Neural progenitor cell (in vitro differentiated cells): ENCODE data around the gene DAPL1. TPM values are rescaled to one million over a fixed set of nuclear protein-coding genes. Genes with fewer than 3 reads are reported as not detected.

Source experiments
- DNase-seq: peaks from one replicate; pipeline ENCODE4 v3.0.0-alpha.2; 2016; ENCODE audit warnings: low spot score
- H2AFZ ChIP-seq: fragments of 200-600 bp; sonication (generic); replicated peaks from 2 replicates; pipeline ENCODE4 v1.6.1; 2016; ENCODE audit warnings: antibody characterized with exemption
- H3F3A ChIP-seq: fragments of 200-600 bp; sonication (generic); 2 replicates; pipeline ENCODE4 v1.6.1; 2016; ENCODE audit warnings: antibody characterized with exemption, low read depth
- H3K27ac ChIP-seq: fragments of 200-600 bp; sonication (generic); 2 replicates; pipeline ENCODE4 v1.5.1; 2016; ENCODE audit warnings: mild to moderate bottlenecking
- H3K27me3 ChIP-seq: fragments of 200-600 bp; sonication (generic); 2 replicates; pipeline ENCODE4 v1.6.1; 2016; ENCODE audit warnings: mild to moderate bottlenecking, moderate library complexity
- H3K36me3 ChIP-seq: fragments of 200-600 bp; sonication (generic); 2 replicates; pipeline ENCODE4 v1.5.1; 2016
- H3K4me1 ChIP-seq: fragments of 200-600 bp; sonication (generic); 2 replicates; pipeline ENCODE4 v1.6.1; 2016; ENCODE audit warnings: mixed run types
- H3K4me2 ChIP-seq: fragments of 200-600 bp; sonication (generic); 2 replicates; pipeline ENCODE4 v1.6.1; 2016
- H3K4me3 ChIP-seq: fragments of 200-600 bp; sonication (generic); 2 replicates; pipeline ENCODE4 v1.5.1; 2016
- H3K79me2 ChIP-seq: fragments of 200-600 bp; sonication (generic); 2 replicates; pipeline ENCODE4 v1.6.1; 2016; ENCODE audit warnings: low read depth
- H3K9ac ChIP-seq: fragments of 200-600 bp; sonication (generic); 2 replicates; pipeline ENCODE4 v1.6.1; 2016
- H3K9me3 ChIP-seq: fragments of 200-600 bp; sonication (generic); 2 replicates; pipeline ENCODE4 v1.5.1; 2016; ENCODE audit warnings: low read depth
- H4K20me1 ChIP-seq: fragments of 200-600 bp; sonication (generic); 2 replicates; pipeline ENCODE4 v1.6.1; 2016; ENCODE audit warnings: low read depth
- H3K27ac Mint-ChIP-seq: 3 replicates; pipeline ENCODE4 v1.8.0; 2021; ENCODE audit warnings: mixed read lengths
- H3K27me3 Mint-ChIP-seq: 2 replicates; pipeline ENCODE4 v1.8.0; 2022; ENCODE audit warnings: low read depth, mild to moderate bottlenecking, inconsistent platforms, moderate library complexity, mixed read lengths; ENCODE audit not compliant: insufficient read depth
- H3K36me3 Mint-ChIP-seq: 3 replicates; pipeline ENCODE4 v1.8.0; 2021; ENCODE audit warnings: mixed read lengths
- H3K4me1 Mint-ChIP-seq: 3 replicates; pipeline ENCODE4 v1.8.0; 2021; ENCODE audit warnings: mixed read lengths
- H3K4me3 Mint-ChIP-seq: 3 replicates; pipeline ENCODE4 v1.8.0; 2021; ENCODE audit warnings: mild to moderate bottlenecking, moderate library complexity, mixed read lengths
- H3K9me3 Mint-ChIP-seq: 3 replicates; pipeline ENCODE4 v1.8.0; 2020; ENCODE audit warnings: mixed read lengths
- EZH2 ChIP-seq: fragments of 200-600 bp; sonication (generic); IDR thresholded peaks from 2 replicates; pipeline ENCODE4 v1.6.1; 2017; ENCODE audit warnings: antibody characterized with exemption, mild to moderate bottlenecking, moderate library complexity
- EZH2phosphoT487 ChIP-seq: fragments of 200-600 bp; sonication (generic); IDR thresholded peaks from 2 replicates; pipeline ENCODE4 v1.6.1; 2017; ENCODE audit warnings: antibody characterized with exemption
- total RNA-seq: library from RNA; depleted of rRNA; stranded (reverse); fragments of >200 nt; gene quantifications from 2 replicates; pipeline ENCODE4 v1.2.3, GENCODE V29; 2015; ENCODE audit warnings: low replicate concordance
- TF ChIP-seq, protein P1 (sequence below): fragments of 200-600 bp; sonication (generic); IDR thresholded peaks from 2 replicates; pipeline ENCODE4 v1.5.1; 2017; ENCODE audit warnings: antibody characterized with exemption, mild to moderate bottlenecking

Gene DAPL1
- total RNA-seq, 1 donor from 2014 or later, result not detected

DNA sequence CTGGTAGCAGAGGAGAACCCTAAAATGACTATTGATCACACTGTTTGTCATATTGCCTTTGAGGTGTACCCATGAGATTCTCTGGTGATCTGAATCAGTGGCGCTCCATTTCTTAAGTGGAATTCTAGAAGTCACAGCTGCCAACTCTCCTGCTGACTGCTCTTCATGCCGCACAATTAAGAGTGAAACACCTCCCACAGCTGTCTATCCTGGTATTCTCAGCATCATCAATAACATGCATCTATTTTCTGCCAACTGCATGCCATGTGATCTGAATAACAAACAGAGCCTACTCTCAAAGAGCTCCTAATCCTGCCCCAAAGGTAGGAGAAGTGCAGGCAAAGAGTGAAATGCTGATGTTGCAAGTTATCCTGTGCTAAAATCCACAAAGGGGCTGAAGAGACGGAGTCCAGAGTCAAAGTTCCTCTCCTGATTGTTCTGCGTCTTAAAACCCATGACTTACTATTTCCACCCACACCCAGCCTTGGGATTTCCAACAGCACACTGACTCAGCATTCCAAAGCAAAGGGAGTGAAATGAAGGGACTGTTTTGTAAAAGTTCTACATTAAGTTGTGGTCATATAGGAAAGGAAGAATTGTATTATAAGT lies 13.7 kb upstream of the DAPL1 start:
- no peaks in the 10 kb centered on the region for H3K36me3 ChIP-seq
- no peaks in the 10 kb centered on the region for H3K27me3 ChIP-seq
- H3K4me3 ChIP-seq, result no peak overlapping the region
- Mint-ChIP-seq H3K9me3 (no peaks in the 10 kb centered on the region), H3K4me3 (no peak overlapping the region), H3K27me3 (no peaks in the 10 kb centered on the region), H3K4me1 (no peaks in the 10 kb centered on the region), H3K36me3 (no peaks in the 10 kb centered on the region), H3K27ac (no peak overlapping the region)
- no peaks in the 10 kb centered on the region for H3K9me3 ChIP-seq
- no peak overlapping the region for H3K4me2 ChIP-seq
- H3K27ac ChIP-seq, result no peak overlapping the region
- DNase-seq, result peak; percentile 12
- no peak overlapping the region for H2AFZ ChIP-seq
- no peaks in the 10 kb centered on the region for H4K20me1 ChIP-seq
- H3K79me2 ChIP-seq, result no peaks in the 10 kb centered on the region
- H3K4me1 ChIP-seq, result no peaks in the 10 kb centered on the region
- no peak for TF ChIP-seq EZH2
- TF ChIP-seq, protein P1, sequence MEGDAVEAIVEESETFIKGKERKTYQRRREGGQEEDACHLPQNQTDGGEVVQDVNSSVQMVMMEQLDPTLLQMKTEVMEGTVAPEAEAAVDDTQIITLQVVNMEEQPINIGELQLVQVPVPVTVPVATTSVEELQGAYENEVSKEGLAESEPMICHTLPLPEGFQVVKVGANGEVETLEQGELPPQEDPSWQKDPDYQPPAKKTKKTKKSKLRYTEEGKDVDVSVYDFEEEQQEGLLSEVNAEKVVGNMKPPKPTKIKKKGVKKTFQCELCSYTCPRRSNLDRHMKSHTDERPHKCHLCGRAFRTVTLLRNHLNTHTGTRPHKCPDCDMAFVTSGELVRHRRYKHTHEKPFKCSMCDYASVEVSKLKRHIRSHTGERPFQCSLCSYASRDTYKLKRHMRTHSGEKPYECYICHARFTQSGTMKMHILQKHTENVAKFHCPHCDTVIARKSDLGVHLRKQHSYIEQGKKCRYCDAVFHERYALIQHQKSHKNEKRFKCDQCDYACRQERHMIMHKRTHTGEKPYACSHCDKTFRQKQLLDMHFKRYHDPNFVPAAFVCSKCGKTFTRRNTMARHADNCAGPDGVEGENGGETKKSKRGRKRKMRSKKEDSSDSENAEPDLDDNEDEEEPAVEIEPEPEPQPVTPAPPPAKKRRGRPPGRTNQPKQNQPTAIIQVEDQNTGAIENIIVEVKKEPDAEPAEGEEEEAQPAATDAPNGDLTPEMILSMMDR, result no peak
- no peak for TF ChIP-seq EZH2phosphoT487
- H3K9ac ChIP-seq, result no peak overlapping the region
- no peaks in the 10 kb centered on the region for H3F3A ChIP-seq

DNA sequence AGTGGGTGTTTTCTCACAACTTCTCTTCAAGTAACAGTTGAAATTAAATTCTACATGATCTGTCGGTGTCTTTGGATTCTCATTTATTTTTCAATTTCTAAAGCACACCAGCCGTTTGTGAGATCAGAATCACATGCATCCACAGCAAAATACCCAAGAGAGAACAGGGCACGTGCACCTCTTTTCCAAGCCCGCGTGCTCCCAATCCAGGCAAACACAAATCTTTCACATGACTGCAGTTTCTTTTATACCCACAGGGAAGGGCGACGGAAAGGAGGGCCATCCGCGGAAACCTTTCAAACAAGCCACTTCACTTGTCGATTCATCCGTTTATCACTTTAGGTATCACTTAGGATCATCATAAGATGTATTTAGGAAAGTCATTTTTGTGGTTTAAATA lies 13.0 kb upstream of the DAPL1 start:
- Histone ChIP-seq H3K79me2 (no peaks in the 10 kb centered on the region), H4K20me1 (no peaks in the 10 kb centered on the region), H3K4me2 (no peak overlapping the region), H3K27me3 (no peaks in the 10 kb centered on the region), H2AFZ (no peak overlapping the region), H3K36me3 (no peaks in the 10 kb centered on the region), H3F3A (no peaks in the 10 kb centered on the region), H3K9ac (no peak overlapping the region), H3K4me3 (no peak overlapping the region), H3K27ac (no peak overlapping the region), H3K4me1 (no peaks in the 10 kb centered on the region), H3K9me3 (no peaks in the 10 kb centered on the region)
- Mint-ChIP-seq H3K36me3 (no peaks in the 10 kb centered on the region), H3K4me1 (no peaks in the 10 kb centered on the region), H3K27me3 (no peaks in the 10 kb centered on the region), H3K4me3 (no peak overlapping the region), H3K9me3 (no peaks in the 10 kb centered on the region), H3K27ac (no peak overlapping the region)
- TF ChIP-seq EZH2, result no peak
- no peak for TF ChIP-seq EZH2phosphoT487
- TF ChIP-seq, protein P1, result no peak
- DNase-seq, result no peak

DNA sequence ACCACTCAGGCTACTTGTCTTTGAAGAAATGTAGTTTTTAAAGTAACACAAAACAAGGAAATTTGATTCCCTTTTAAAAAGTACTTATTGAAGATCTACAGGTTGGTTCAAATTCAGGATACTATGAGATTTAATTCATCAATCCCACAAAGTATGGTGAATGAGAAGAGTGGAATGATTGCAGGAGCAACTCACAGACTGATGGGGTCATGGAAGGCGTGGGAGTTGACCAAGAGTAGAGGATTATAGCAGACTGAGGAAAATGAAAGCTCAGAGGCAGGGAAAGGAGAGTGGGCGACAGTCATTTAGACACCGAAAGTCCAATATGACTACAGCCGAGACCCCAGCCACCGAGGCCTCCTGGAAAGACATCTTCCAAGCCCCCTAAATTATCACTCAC lies 12.5 kb upstream of the DAPL1 start:
- no peaks in the 10 kb centered on the region for H3K4me1 Mint-ChIP-seq
- Histone ChIP-seq H3K9ac (no peak overlapping the region), H3K36me3 (no peaks in the 10 kb centered on the region), H3K27me3 (no peaks in the 10 kb centered on the region), H3K79me2 (no peaks in the 10 kb centered on the region), H3K27ac (no peak overlapping the region), H3K4me2 (no peak overlapping the region), H3K4me1 (no peaks in the 10 kb centered on the region), H3F3A (no peaks in the 10 kb centered on the region), H2AFZ (no peak overlapping the region), H3K9me3 (no peaks in the 10 kb centered on the region), H4K20me1 (no peaks in the 10 kb centered on the region), H3K4me3 (no peak overlapping the region)
- H3K9me3 Mint-ChIP-seq, result peaks cover 2% of the 10 kb centered on the region
- no peaks in the 10 kb centered on the region for H3K36me3 Mint-ChIP-seq
- DNase-seq, result no peak
- TF ChIP-seq EZH2phosphoT487 (no peak), EZH2 (no peak)
- TF ChIP-seq, protein P1, result no peak
- H3K27ac Mint-ChIP-seq, result no peak overlapping the region
- no peak overlapping the region for H3K4me3 Mint-ChIP-seq
- H3K27me3 Mint-ChIP-seq, result peaks cover 2% of the 10 kb centered on the region
